DOHH2 (cell line): Measurements from ENCODE around the gene NBAS.

Experiments used
- EZH2phosphoT487 ChIP-seq: fragments of 200-600 bp; sonication (generic); IDR thresholded peaks from 2 replicates; pipeline ENCODE4 v1.6.1; 2017; ENCODE audit warnings: borderline replicate concordance, mild to moderate bottlenecking, antibody characterized with exemption, low read length, moderate library complexity, mixed read lengths
- TF ChIP-seq, protein P1 (sequence below): fragments of 200-600 bp; sonication (generic); IDR thresholded peaks from one replicate; pipeline ENCODE4 v1.5.1; 2014; ENCODE audit warnings: antibody characterized with exemption, mild to moderate bottlenecking, low read depth, low read length; ENCODE audit not compliant: poor library complexity, severe bottlenecking

DNA sequence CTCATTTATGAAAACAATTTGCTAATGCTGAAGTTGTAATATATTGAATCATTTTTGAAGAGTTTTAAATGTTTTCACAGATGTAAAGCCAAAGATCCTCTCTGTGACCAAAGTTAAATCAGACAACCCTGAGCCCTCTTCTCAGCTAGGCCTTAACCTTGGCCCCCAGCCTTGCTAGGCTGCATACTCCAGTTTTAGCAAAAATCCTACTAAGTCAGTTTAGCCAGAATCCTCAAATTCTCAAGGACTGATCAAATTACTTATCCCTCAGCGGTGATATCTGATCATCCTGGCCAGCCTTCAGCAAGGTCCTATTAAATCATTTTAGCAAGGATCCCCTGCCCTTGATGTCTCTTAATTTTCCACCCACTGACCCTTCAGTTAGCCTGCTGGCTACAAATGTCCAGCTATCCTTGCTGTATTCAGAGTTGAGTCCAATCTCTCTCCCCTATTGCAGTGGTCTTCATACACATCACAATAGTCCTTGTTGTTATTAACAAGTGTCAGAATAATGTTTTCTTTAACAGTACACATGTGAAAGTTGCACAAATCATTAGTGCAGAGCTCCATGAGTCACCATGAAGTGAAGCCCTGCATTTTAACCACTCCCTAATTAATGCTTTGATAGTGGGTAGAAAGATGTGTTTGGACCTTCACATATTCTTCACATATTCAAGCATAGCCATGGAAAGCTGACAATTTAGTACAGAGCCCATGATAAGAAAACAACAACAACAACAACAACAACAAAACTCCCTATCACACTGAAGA lies 206.4 kb downstream of the NBAS start:
- TF ChIP-seq, protein P1, sequence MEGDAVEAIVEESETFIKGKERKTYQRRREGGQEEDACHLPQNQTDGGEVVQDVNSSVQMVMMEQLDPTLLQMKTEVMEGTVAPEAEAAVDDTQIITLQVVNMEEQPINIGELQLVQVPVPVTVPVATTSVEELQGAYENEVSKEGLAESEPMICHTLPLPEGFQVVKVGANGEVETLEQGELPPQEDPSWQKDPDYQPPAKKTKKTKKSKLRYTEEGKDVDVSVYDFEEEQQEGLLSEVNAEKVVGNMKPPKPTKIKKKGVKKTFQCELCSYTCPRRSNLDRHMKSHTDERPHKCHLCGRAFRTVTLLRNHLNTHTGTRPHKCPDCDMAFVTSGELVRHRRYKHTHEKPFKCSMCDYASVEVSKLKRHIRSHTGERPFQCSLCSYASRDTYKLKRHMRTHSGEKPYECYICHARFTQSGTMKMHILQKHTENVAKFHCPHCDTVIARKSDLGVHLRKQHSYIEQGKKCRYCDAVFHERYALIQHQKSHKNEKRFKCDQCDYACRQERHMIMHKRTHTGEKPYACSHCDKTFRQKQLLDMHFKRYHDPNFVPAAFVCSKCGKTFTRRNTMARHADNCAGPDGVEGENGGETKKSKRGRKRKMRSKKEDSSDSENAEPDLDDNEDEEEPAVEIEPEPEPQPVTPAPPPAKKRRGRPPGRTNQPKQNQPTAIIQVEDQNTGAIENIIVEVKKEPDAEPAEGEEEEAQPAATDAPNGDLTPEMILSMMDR, result no peak
- no peak for TF ChIP-seq EZH2phosphoT487
